AML-193 (cell line): Measurements from ENCODE around the gene SMIM23.

ENCODE experiments used
- DNase-seq, 2 experiments: peaks; one replicate each; lab custom pipeline; 2025; lab: John Stamatoyannopoulos, UW

SMIM23 gene

GRCh38 chr5:171816666-171817065 is 31.0 kb downstream of the SMIM23 start:
- DNase-seq = no peak

GRCh38 chr5:171820561-171820960 is 34.9 kb downstream of the SMIM23 start:
- no peak for DNase-seq

GRCh38 chr5:171821286-171821685 is 35.7 kb downstream of the SMIM23 start:
- no peak for DNase-seq

GRCh38 chr5:171823269-171823668 is 37.7 kb downstream of the SMIM23 start:
- no peak for DNase-seq

GRCh38 chr5:171825051-171825450 is 39.4 kb downstream of the SMIM23 start:
- DNase-seq = no peak

DNA sequence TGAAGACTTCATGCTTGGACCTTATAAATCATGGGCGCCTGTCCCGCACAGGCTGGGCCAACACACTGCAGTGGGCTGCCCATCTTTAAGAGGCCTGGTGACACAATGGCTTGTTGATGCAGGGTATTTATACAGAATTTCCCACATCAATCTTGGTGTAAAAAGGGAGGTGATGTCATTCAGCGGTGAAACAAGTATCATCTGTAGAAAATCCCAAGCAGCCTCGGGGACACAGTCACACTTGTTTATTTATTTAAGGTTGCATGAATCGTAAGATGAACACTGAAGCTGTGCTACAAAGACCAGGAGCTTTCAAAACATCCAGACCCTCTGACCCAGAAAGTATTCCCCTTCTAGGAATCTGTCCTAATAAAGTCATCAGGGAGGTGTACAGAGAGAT is 40.5 kb downstream of the SMIM23 start:
- no peak for DNase-seq

- DNase-seq = no peak
Measured at GRCh38 chr5:171827162-171827561, 41.5 kb downstream of the SMIM23 start.

GRCh38 chr5:171830686-171831085 is 45.1 kb downstream of the SMIM23 start:
- no peak for DNase-seq

GRCh38 chr5:171832775-171833174 is 47.2 kb downstream of the SMIM23 start:
- DNase-seq = no peak

GRCh38 chr5:171834461-171834860 is 48.8 kb downstream of the SMIM23 start:
- DNase-seq = no peak

- no peak for DNase-seq
Measured at GRCh38 chr5:171835066-171835465, 49.4 kb downstream of the SMIM23 start.

DNA sequence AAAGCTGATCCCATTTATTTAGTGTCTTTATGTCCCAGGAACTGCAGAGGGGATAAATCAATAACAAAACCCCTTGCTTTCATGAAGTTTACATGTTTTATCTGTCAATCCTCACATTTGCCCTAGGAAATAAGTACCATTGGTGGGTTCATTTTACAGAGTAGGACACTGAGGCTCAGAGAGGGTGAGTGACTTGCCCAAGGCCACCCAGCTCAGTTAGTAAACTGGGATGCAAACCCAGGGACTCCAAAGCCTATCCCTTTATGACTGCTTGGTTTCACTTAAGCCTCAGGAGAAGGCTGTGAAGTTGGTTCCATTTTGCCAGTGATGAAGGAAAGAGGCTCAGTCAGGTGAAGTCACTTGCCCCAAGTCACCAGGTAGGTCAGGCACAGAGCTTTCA is 51.9 kb downstream of the SMIM23 start:
- DNase-seq = no peak

- no peak for DNase-seq
Measured at GRCh38 chr5:171838066-171838465, 52.4 kb downstream of the SMIM23 start.

DNA sequence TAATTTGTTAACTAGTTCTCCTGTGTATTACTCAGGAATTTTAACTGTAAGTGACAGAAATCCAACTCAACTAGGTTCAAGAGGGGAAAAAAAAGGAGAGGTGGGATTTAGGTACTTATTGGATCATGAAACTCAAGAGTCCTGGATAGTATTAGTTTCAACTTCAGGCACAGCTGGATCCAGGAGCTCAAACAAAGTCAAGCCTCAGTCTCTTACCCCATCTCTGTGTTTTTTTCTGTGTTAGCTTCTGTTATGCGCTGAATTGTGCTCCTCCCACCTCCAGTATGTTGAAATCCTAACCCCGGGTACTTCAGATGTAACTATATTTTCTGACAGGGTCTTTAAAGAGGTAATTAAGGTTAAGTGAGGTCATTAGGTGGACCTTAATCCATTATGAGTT is 53.5 kb downstream of the SMIM23 start:
- DNase-seq = no peak

DNA sequence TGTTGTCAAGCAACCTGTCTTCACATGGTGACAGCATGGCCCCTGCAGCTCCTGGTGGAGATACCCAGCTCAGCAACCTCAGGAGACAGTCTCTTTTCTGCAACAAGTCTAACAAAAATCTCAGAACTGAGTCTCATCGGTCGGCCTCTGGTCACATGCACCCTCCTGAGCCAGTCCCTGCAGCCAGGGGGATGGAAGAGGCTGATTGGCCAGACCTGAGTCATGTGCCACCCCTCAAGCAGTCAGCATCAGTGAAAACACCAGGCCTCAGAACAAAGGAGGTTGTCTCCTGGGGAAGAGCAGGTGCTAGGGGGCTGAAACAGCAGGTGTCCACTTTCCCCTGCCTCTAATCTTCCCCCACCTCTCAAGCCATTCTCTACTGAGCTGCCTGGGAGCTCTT is 54.4 kb downstream of the SMIM23 start:
- DNase-seq = no peak
